ENCODE results near the gene BRD9.
"Not testable (repeated sequence)": the region's sequence is repeated elsewhere in the genome, so short reads cannot be mapped to it uniquely, and the experiment has no call there.

Gene BRD9

DNA sequence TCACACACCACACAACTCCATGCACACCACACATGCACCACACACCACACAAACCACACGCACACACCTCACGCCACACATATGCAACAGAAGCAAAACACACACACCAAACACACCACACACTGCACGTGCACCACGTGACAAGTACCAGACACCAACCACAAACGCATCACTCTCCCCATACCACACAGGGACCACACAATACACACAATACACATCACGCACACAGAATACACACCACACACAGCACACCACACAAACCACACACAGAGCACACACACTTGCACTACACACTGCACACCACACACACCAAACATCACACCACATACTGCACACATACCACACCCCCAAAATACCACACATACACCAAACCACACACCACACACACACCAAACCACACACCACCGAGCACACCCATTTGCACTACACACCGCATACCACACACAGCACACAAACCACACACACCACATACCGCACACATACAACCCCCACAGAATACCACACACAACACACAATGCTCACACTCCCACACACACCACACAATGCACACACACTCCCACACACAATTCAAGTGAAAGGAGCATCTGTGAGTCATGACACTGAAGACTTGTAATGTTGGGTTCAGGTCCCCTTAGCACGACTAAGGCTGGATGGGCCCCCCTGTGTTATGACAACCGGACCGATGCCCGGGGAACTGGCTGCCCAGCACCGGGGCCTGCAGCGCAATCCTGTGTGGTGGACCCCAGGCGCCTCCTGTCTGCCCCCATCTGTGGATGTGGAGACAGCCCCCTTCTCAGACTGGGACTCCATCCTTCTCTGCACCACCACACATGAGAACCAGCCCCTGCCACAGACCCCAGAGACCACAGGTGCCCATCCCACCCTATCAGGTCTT, 35.8 kb downstream of the BRD9 start:
- DNase-seq = no peak

DNA sequence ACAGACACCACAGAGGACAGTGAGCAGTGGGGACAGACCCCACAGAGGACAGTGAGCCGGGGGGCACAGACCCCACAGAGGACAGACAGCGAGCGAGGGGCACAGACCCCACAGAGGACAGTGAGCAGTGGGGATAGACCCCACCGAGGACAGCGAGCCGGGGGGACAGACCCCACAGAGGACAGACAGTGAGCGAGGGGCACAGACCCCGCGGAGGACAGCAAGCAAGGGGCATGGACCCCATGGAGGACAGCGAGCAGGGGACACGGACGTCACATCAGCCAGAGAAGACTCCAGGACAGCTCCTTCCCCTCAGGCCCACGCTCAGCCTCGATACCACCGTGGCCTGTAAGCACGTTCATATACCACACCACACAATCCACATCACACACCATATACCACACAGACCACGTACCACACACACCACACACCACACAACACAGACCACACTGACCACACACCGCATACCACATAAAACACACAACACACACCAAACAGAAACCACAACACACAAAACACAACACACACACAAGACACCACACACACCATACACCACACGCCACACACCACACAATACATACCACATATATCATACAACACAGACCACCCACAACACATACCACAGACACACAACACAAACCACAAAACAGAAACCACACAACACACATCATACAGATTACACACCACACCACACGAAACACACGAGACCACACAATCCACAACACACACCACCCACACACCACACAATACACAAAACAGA, 36.6 kb downstream of the BRD9 start:
- DNase-seq = no peak

DNA sequence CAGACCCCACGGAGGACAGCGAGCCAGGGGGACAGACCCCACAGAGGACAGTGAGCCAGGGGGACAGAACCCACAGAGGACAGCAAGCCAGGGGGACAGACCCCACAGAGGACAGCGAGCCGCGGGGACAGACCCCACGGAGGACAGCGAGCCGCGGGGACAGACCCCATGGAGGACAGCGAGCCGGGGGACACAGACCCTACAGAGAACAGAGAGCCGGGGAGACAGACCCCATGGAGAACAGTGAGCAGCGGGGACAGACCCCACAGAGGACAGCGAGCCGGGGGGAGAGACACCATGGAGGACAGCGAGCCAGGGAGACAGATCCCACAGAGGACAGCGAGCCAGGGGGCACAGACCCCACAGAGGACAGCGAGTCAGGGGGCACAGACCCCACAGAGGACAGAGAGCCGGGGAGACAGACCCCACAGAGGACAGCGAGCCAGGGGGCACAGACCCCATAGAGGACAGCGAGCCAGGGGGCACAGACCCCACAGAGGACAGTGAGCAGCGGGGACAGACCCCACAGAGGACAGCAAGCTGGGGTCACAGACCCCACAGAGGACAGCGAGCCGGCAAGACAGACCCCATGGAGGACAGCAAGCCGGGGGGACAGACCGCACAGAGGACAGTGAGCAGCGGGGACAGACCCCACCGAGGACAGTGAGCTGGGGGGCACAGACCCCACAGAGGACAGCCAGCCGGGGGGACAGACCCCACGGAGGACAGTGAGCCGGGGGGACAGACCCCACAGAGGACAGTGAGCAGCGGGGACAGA, 37.4 kb downstream of the BRD9 start:
- no peak for DNase-seq

DNA sequence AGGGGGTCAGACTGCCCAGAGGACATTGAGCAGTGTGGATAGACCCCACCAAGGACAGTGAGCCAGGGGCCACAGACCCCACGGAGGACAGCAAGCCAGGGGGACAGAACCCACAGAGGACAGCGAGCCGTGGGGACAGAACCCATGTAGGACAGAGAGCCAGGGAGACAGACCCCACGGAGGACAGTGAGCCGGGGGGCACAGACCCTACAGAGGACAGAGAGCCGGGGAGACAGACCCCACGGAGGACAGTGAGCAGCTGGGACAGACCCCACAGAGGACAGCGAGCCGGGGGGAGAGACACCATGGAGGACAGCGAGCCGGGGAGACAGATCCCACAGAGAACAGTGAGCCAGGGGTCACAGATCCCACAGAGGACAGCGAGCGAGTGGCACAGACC, 38.4 kb downstream of the BRD9 start:
- no peak for DNase-seq

DNA sequence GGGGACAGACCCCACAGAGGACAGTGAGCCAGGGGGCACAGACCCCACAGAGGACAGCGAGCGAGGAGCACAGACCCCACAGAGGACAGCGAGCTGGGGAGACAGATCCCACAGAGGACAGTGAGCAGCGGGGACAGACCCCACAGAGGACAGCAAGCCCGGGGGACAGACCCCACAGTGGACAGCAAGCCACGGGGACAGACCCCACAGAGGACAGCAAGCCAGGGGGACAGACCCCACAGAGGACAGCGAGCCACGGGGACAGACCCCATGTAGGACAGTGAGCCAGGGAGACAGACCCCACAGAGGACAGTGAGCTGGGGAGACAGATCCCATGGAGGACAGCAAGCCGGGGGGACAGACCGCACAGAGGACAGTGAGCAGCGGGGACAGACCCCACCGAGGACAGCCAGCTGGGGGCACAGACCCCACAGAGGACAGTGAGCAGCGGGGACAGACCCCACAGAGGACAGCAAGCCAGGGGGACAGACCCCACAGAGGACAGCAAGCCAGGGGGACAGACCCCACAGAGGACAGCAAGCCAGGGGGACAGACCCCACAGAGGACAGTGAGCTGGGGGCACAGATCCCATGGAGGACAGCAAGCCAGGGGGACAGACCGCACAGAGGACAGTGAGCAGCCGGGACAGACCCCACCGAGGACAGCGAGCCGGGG, 39.0 kb downstream of the BRD9 start:
- DNase-seq = not testable (repeated sequence)

DNA sequence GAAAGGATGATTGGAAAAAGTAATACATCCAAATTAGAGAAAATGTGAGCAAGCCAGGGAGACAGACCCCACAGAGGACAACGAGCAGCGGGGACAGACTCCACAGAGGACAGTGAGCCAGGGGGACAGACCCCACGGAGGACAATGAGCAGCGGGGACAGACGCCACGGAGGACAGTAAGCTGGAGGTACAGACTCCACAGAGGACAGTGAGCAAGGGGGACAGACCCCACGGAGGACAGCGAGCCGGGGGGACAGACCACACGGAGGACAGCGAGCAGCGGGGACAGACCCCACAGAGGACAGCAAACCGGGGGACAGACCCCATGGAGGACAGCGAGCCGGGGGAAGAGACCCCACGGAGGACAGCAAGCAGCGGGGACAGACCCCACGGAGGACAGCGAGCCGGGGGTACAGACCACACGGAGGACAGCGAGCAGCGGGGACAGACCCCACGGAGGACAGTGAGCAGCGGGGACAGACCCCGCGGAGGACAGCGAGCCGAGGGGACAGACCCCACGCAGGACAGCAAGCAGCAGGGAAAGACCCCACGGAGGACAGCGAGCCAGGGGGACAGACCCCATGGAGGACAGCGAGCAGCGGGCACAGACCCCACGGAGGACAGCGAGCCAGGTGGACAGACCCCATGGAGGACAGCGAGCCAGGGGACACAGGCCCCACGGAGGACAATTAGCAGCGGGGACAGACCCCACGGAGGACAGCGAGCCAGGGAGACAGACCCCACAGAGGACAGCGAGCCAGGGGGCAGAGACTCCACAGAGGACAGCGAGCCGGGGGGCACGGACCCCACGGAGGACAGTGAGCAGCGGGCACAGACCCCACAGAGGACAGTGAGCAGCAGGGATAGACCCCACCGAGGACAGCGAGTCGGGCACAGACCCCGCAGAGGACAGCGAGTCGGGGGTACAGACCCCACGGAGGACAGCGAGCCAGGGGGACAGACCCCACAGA, 39.9 kb downstream of the BRD9 start:
- no peak for DNase-seq

DNA sequence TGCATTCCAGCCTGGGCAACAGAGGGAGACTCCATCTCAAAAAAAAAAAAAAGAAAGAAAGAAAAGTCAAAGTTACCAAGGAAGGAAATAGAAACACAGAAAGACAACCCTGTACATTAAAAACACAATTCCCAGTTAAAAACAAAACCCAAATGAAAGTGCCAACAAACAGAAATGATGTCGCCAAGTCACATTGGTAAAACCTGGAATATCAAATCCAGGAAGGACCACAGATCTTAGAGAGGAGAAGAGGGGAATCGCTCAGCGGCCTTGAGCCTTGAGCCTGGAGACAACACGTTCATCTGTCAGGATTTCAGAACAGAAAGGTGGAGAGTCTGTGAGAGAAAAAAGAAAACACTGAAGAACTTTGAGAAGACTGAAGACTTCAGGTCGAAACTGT, 40.6 kb downstream of the BRD9 start:
- no peak for DNase-seq

DNA sequence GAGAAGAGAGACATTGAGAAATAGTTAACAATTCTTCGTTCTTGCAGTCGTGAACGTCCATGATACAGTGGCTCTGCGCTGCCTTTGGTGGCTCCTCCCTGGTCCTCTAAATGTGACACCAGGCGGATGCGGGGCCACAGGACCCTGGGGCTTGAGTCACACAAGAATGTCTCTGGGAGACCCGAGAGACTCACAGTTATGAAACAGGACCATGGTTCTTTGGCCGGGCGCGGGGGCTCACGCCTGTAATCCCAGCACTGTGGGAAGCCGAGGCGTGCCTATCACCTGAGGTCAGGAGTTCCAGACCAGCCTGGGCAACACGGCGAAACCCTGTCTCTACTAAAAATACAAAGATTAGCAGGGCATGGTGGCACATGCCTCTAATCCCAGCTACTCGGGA, 41.0 kb downstream of the BRD9 start:
- DNase-seq = no peak

DNA sequence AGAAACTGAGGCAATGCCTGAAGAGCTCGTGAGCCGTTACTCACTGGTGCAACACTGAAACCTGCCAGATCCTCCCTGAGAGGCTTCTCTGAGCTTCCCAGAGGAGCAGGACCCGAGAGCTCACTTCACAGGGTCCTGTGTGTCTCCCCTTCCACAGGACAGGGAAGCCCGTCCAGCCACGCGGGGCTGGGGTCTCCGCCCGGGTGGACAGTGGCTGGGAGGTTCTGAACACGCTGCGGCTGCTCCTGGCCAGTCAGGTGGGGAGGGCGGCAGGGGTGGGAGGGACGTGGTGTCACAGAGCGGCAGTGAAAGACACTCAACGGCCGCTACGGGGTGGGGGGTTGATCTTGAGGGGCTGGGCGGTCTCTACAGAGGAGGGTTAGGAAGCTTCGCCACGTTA, 41.5 kb downstream of the BRD9 start:
- DNase-seq = no peak

DNA sequence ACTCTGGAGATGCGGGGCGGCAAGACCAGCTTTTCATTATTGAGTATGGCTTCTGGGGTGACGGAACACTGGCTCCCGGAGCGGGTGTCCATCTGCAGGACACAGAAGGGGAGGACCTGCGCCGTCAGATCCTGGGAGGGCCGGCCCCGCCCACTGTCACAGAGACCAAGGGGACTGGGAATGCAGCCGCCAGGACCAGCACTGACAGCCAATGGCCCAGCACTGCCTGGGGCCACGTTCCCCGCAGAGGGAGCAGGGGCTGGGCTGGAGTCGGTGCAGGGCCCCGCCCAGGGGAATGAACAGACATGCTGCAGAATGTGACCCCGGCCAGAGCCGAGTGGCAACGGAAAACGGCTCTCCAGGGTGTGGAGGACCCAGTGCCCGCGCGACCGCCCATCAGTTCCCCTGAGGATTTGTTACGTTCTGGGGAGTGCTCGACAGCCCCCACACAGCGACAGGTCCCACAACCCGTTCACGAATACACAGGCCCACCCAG, 42.0 kb downstream of the BRD9 start, which contains the start of gene ZDHHC11:
Gene ZDHHC11, minus strand, starts transcription at position 476 of the 496 bp plus-strand sequence. Its CDS starts 384 bp downstream, at position 92.
- DNase-seq = no peak

DNA sequence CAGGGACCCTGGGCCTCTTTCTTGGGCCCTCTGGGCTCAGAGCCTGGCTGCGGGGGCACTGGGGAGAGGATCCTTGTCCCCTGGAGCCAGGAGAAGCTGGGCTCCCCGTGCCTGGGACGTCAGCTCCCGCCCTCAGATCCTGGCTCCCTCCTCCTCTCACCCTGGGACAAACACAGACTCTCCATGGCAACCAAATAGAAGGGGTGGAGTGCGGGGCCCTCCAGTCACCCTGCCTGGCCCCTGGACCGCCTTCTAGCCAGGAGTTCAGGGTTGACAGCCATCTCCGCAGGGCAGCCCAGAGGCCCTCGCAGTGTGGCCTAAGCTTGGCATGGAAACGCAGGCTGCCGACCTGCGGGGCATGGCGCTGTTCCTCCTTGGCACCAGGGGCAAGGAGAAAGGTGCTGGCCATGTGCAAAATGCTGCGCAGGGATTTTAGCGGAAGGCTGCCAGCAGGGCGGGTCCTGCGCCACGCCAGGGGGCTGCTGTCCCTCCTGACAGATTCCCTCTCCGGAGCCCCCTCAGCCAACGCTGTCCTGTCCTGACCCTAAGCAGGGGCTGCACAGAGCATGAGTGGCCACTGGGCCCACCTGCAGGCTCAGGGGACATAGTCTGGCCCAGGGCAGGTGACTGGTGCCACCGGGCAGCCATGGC, 42.8 kb downstream of the BRD9 start:
- no peak for DNase-seq

DNA sequence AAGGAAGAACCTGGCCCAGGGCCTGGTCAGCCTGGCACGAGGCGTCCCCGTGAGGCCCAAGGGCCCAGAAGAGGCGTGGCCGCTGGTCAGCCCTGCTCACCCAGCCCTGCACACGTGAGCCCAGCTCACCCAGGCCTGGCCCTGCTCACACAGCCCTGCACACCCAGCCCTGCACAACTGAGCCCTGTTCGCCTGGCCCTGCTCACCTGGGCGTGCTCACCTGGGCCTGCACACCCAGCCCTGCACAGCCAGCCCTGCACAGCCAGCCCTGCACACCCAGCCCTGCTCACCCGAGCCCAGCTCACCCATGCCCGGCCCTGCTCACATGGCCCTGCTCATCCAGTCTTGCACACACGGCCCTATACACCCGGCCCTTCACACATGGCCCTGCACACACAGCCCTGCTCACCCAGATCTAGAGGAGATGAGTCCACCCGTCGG, 43.9 kb downstream of the BRD9 start:
- no peak for DNase-seq

DNA sequence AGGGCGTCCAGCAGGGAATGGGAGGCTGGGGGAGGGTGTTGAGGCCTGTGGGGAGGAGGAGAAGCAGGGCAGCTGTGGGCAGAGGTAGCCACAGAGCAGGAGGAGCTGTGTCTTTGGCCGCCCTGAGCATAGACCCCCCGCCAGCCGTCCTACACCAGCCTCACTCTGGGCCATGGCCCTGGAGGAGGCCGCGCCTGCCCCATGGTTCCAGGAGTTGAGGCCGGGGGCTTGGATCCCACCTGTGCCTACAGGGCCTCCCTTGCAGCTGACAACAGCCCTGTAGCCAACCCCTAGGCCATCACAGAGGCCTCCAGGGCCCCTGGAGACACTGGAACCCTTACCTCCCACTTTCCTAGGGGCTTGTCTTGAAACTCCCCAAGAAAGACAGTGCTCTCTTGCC, 44.9 kb downstream of the BRD9 start:
- DNase-seq = not testable (repeated sequence)

DNA sequence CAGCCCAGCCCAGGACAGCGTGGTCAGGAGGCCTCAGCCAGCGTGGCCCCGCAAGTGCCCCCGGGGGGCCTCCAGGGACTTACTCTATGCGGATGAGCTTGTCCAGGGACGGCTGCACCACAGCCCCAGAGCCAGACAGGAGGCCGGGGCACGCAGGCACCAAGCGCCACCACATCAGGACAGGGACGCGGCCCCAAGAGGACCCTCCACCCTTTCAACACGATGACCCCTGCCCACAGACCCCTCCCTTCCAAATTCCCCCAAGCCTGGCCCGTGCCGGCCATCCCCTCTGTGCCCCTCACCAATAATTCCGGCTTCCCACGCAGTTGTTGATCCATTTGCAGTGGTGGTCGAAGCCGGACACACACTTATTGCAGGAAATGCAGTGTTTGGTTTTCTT, 45.4 kb downstream of the BRD9 start:
- not testable (repeated sequence) for DNase-seq

DNA sequence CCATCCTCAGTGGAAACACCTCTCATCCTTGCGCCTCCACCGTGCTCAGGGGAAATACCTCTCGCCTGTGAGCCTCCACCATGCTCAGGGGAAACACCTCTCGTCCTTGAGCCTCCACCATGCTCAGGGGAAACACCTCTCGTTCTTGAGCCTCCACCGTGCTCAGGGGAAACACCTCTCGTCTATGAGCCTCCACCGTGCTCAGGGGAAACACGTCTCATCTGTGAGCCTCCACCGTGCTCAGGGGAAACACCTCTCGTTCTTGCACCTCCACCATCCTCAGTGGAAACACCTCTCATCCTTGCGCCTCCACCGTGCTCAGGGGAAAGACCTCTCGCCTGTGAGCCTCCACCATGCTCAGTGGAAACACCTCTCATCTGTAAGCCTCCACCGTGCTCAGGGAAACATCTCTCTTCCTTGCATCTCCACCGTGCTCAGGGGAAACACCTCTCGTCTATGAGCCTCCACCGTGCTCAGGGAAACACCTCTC, 46.0 kb downstream of the BRD9 start:
- not testable (repeated sequence) for DNase-seq

DNA sequence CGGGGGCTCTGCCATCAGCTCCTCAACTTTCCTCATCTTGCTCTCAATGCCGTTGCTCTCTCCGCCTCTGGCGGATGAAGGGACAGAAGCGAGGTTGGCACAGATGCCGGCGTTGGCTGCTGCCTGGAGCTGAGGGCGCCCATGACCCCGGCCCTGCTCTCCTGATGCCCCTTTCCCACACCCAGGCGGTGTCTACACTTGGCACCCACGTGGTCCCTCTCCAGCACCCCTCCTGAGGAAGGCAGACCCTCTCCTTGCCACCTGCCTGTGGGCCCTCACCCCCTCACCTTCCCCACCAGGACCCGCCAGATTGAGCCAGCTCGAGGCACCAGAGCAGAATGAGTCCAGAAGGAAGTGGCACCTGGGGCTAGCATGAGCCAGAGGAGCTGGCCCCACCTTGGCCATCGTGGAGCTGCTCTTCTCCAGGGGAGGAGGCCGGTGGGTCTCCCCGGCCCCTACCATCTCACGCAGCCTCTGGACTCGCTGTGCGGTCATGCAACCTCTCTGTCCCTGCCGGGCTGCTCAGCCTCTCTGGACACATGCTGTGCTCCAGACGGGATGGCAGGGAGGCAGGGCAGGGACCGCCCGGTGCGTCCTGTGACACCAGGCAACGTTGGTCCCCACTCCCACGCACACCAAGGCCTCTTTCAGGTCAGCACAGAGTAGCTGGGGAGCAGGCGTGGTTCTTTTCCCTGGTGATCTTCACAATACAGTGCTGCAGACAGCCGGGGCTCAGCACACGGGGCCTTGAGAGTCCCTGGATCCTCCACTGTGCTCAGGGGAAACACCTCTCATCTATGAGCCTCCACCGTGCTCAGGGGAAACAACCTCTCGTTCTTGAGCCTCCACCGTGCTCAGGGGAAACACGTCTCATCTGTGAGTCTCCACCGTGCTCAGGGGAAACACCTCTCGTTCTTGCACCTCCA, 46.7 kb downstream of the BRD9 start:
- DNase-seq = not testable (repeated sequence)

DNA sequence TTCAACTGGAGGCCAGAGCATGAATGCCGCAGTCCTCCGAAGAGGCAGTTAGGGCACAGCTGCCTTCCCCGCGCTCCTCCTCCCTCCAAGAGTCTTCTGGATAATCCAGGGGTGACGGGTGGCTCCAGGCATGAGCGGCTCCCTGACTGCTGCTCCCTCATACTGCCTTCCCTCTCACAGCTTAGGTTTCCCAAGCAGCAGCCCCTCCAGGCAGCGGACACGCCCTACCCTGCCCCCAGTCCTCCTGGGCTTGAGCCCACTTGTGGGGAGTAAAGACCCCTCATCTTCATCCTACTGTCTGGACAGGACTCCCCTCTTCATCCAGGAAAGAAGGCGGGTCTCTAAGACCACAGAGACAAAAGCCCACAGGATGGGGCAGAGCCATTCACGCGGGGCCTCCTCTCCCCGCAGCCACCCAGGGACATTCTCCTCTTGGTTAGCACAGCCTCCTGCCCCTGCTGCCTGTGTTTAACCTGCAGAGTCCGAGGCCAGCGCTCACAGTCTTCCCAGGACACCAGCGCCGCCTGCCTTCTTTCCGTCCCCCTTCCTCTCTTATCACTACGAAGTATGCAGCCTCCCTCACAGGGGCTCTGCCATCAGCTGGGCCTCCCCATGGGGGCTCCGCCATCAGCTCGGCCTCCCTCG, 47.4 kb downstream of the BRD9 start:
- not testable (repeated sequence) for DNase-seq

DNA sequence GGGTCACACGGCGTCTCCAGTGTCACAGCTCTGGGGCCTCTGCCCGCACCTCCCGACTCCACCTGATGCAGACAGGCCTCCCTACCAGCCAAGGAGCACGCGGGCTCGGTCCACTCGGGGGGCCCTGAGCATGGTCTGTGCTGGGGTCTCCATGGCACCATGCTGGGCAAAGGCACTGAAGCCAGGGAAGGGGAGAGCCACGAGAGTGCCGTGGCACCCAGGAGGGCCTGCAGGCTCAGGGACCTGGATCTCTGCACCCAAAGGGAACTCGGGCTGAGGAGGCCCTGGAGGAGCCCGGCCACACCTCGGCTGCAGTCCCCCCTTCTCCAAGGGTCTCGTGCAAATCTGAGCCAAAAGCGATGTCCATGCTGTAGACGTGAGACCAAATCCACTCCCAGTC, 48.2 kb downstream of the BRD9 start:
- not testable (repeated sequence) for DNase-seq

DNA sequence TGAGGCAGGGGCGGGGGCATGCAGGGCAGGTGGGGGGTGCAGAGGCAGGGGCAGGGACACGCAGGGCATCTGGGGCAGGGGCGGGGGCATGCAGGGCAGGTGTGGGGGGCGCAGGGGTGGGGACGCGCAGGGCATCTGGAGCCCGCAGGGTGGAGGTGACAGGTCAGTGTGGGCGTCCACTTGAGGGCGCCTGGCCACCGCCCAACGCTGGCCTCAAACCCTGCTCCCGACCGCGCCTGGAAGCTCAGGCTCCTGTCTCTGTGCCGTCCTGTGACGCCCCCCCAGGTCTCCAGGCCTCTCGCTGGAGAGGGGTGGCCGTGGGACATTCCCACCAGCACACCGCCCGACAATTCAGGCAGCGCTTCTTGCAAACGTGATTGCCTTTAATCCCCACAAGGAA, 48.7 kb downstream of the BRD9 start:
- DNase-seq = not testable (repeated sequence)

All from NCI-H187 treated with DMSO at 0.1 percent for 48 hours (cell line).